H1 (cell line): ENCODE results near the gene DCLK1. TPM values are rescaled to one million over a fixed set of nuclear protein-coding genes. Genes with fewer than 3 reads are reported as not detected.

Source experiments
- CTCF ChIA-PET: fragments of 300-600 bp; sonication (Branson Sonifier 250); formaldehyde crosslinking; loops from one replicate; lab custom pipeline; 2021; ENCODE audit not compliant: partially characterized antibody; lab: Charles Lee
- POLR2A ChIA-PET: fragments of 300-600 bp; sonication (Branson Sonifier 250); formaldehyde crosslinking; loops from one replicate; lab custom pipeline; 2021; ENCODE audit warnings: inconsistent platforms; ENCODE audit not compliant: partially characterized antibody; lab: Charles Lee
- DNase-seq, 2 experiments: peaks; one replicate each; pipeline versions ENCODE4 v3.0.0 to v3.0.0-alpha.2; 2010 to 2022; ENCODE audit warnings: low spot score in 2 of 2, low read depth in 1 of 2, mixed read lengths in 1 of 2
- FAIRE-seq: peaks from 2 replicates; lab custom pipeline; 2011; peaks lifted over from hg19 to GRCh38; lab: Jason Lieb, UNC
- H2AFZ ChIP-seq: 2 replicates; pipeline ENCODE4 v1.8.1; 2012; ENCODE audit warnings: low read length, inconsistent platforms
- H2AK5ac ChIP-seq: 2 replicates; pipeline ENCODE4 v1.6.1; 2013; ENCODE audit warnings: low read depth, low read length
- H2BK120ac ChIP-seq: replicated peaks from 2 replicates; pipeline ENCODE3; 2013; ENCODE audit warnings: low read depth, low read length, inconsistent platforms
- H2BK12ac ChIP-seq: 2 replicates; pipeline ENCODE4 v1.6.1; 2013; ENCODE audit warnings: low read depth, low read length
- H2BK15ac ChIP-seq: 2 replicates; pipeline ENCODE4 v1.6.1; 2013; ENCODE audit warnings: low read length
- H2BK20ac ChIP-seq: 2 replicates; pipeline ENCODE4 v1.6.1; 2013; ENCODE audit warnings: low read length
- H2BK5ac ChIP-seq: 2 replicates; pipeline ENCODE4 v1.6.1; 2013; ENCODE audit warnings: low read depth, low read length
- H3K14ac ChIP-seq: 2 replicates; pipeline ENCODE4 v1.6.1; 2013; ENCODE audit warnings: inconsistent platforms; ENCODE audit not compliant: insufficient read length
- H3K18ac ChIP-seq: 2 replicates; pipeline ENCODE4 v1.6.1; 2013; ENCODE audit warnings: low read length; ENCODE audit errors: extremely low read depth
- H3K23ac ChIP-seq: 2 replicates; pipeline ENCODE4 v1.6.1; 2013; ENCODE audit warnings: inconsistent platforms; ENCODE audit not compliant: insufficient read length
- H3K23me2 ChIP-seq: 2 replicates; pipeline ENCODE4 v1.6.1; 2013; ENCODE audit warnings: low read depth, low read length
- H3K27ac ChIP-seq: 2 replicates; pipeline ENCODE4 v1.6.1; 2011; ENCODE audit warnings: low read depth, low read length, inconsistent platforms
- H3K27me3 ChIP-seq, 4 experiments: replicated peaks in 1 of 4; 1 replicate in 1 of 4; 2 replicates in 3 of 4; pipeline versions ENCODE4 v1.6.1 to v1.8.1; 2011 to 2013; ENCODE audit warnings: low read length in 3 of 4, mild to moderate bottlenecking in 3 of 4, inconsistent platforms in 2 of 4, mixed read lengths in 2 of 4, moderate library complexity in 1 of 4; ENCODE audit not compliant: control insufficient read depth in 3 of 4, insufficient read depth in 3 of 4; ENCODE audit errors: extremely low read depth in 1 of 4
- H3K36me3 ChIP-seq, 4 experiments: 2 replicates each; pipeline versions ENCODE4 v1.6.1 to v1.8.1; 2011 to 2013; ENCODE audit warnings: mild to moderate bottlenecking in 4 of 4, low read length in 3 of 4, moderate library complexity in 2 of 4, control low read depth in 1 of 4, inconsistent platforms in 1 of 4; ENCODE audit not compliant: insufficient read depth in 4 of 4, control insufficient read depth in 2 of 4
- H3K4ac ChIP-seq: replicated peaks from 2 replicates; pipeline ENCODE3; 2013; ENCODE audit warnings: low read length, low read depth, mixed read lengths, inconsistent platforms; ENCODE audit not compliant: insufficient read length
- H3K4me1 ChIP-seq, 4 experiments: replicated peaks in 1 of 4; 1 replicate in 1 of 4; 2 replicates in 3 of 4; pipeline versions ENCODE4 v1.6.1 to v1.8.1; 2011 to 2013; ENCODE audit warnings: low read length in 3 of 4, inconsistent platforms in 2 of 4, mixed read lengths in 1 of 4; ENCODE audit not compliant: insufficient read depth in 4 of 4, control insufficient read depth in 3 of 4
- H3K4me2 ChIP-seq, 2 experiments: 2 replicates each; pipeline versions ENCODE4 v1.6.1 to v1.8.1; 2011 to 2013; ENCODE audit warnings: low read depth in 2 of 2, low read length in 2 of 2, control low read depth in 1 of 2, inconsistent platforms in 1 of 2, mild to moderate bottlenecking in 1 of 2; ENCODE audit not compliant: insufficient read depth in 1 of 2
- H3K4me3 ChIP-seq, 4 experiments: fragments of 200-600, 300-600 bp in 1 of 4; sonication (generic), shearing (Covaris generic), sonication (Bioruptor Twin) in 1 of 4; 2 replicates each; pipeline versions ENCODE4 v1.5.1 to v1.8.1; 2011 to 2016; ENCODE audit warnings: low read length in 4 of 4, low read depth in 3 of 4, control low read depth in 2 of 4, inconsistent platforms in 2 of 4, mild to moderate bottlenecking in 2 of 4, mixed read lengths in 1 of 4, moderate library complexity in 1 of 4; ENCODE audit not compliant: insufficient read depth in 2 of 4; ENCODE audit errors: extremely low read depth in 1 of 4
- H3K56ac ChIP-seq: replicated peaks from 2 replicates; pipeline ENCODE3; 2013; ENCODE audit warnings: low read depth, mild to moderate bottlenecking, mixed read lengths, low read length, inconsistent platforms; ENCODE audit not compliant: insufficient read length
- H3K79me1 ChIP-seq: 2 replicates; pipeline ENCODE4 v1.6.1; 2013; ENCODE audit warnings: low read depth, low read length, control low read depth
- H3K79me2 ChIP-seq, 2 experiments: 2 replicates each; pipeline versions ENCODE4 v1.6.1 to v1.8.1; 2012 to 2013; ENCODE audit warnings: low read length in 2 of 2, mild to moderate bottlenecking in 2 of 2, inconsistent platforms in 1 of 2; ENCODE audit not compliant: insufficient read depth in 2 of 2, control insufficient read depth in 1 of 2
- H3K9ac ChIP-seq, 4 experiments: replicated peaks in 1 of 4; 1 replicate in 1 of 4; 2 replicates in 3 of 4; pipeline versions ENCODE4 v1.6.1 to v1.8.1; 2011 to 2013; ENCODE audit warnings: low read depth in 3 of 4, low read length in 3 of 4, control low read depth in 2 of 4, mild to moderate bottlenecking in 2 of 4, moderate library complexity in 2 of 4, inconsistent platforms in 1 of 4; ENCODE audit errors: extremely low read depth in 1 of 4
- H3K9me3 ChIP-seq, 2 experiments: 2 replicates each; pipeline versions ENCODE4 v1.6.1 to v1.8.1; 2012 to 2013; ENCODE audit warnings: mild to moderate bottlenecking in 2 of 2, moderate library complexity in 2 of 2, control low read depth in 1 of 2, inconsistent platforms in 1 of 2, low read depth in 1 of 2, low read length in 1 of 2, mixed read lengths in 1 of 2; ENCODE audit not compliant: insufficient read depth in 2 of 2
- H4K20me1 ChIP-seq, 2 experiments: replicated peaks in 1 of 2; 2 replicates each; pipeline versions ENCODE3 to v1.8.1; 2011 to 2013; ENCODE audit warnings: inconsistent platforms in 2 of 2, low read length in 2 of 2, mild to moderate bottlenecking in 1 of 2; ENCODE audit not compliant: insufficient read depth in 2 of 2, control insufficient read depth in 1 of 2
- H4K5ac ChIP-seq: 2 replicates; pipeline ENCODE4 v1.6.1; 2013; ENCODE audit warnings: low read length, low read depth, mixed read lengths, inconsistent platforms; ENCODE audit not compliant: insufficient read length
- H4K8ac ChIP-seq: 2 replicates; pipeline ENCODE4 v1.8.0; 2013; ENCODE audit warnings: mild to moderate bottlenecking, moderate library complexity, low read length, inconsistent platforms; ENCODE audit not compliant: insufficient read depth; ENCODE audit errors: extremely low read depth
- H4K91ac ChIP-seq: replicated peaks from 2 replicates; pipeline ENCODE3; 2013; ENCODE audit warnings: low read length, mixed read lengths, inconsistent platforms; ENCODE audit not compliant: insufficient read length
- ATF2 ChIP-seq: IDR thresholded peaks from 2 replicates; pipeline ENCODE4 v1.6.1; 2012; ENCODE audit warnings: low read length, inconsistent platforms
- BACH1 ChIP-seq: IDR thresholded peaks from 2 replicates; pipeline ENCODE4 v1.6.1; 2012; ENCODE audit warnings: low read length, improper control_type of control experiment
- BCL11A ChIP-seq, 2 experiments: IDR thresholded peaks; one replicate each; pipeline ENCODE4 v1.6.1; 2011; ENCODE audit warnings: low read depth in 2 of 2, low read length in 2 of 2, mild to moderate bottlenecking in 2 of 2
- CHD2 ChIP-seq: IDR thresholded peaks from 2 replicates; pipeline ENCODE4 v1.6.1; 2012; ENCODE audit warnings: low read length, improper control_type of control experiment
- EGR1 ChIP-seq: IDR thresholded peaks from 2 replicates; pipeline ENCODE4 v1.6.1; 2011; ENCODE audit warnings: low read depth, low read length, borderline replicate concordance
- JUN ChIP-seq: IDR thresholded peaks from 2 replicates; pipeline ENCODE4 v1.6.1; 2011; ENCODE audit warnings: low read depth, mild to moderate bottlenecking, improper control_type of control experiment, low read length
- NRF1 ChIP-seq: IDR thresholded peaks from 2 replicates; pipeline ENCODE4 v1.6.1; 2011; ENCODE audit warnings: mild to moderate bottlenecking, low read depth, low read length, improper control_type of control experiment
- SAP30 ChIP-seq: fragments of 300-600 bp; sonication (generic); IDR thresholded peaks from 2 replicates; pipeline ENCODE4 v1.7.1; 2012; ENCODE audit warnings: low read length, moderate library complexity, mild to moderate bottlenecking, inconsistent platforms; ENCODE audit not compliant: insufficient read depth, insufficient replicate concordance
- SP2 ChIP-seq: IDR thresholded peaks from 2 replicates; pipeline ENCODE4 v1.6.1; 2012; ENCODE audit warnings: mild to moderate bottlenecking, low read length, inconsistent platforms
- SRF ChIP-seq: IDR thresholded peaks from 2 replicates; pipeline ENCODE4 v1.6.1; 2011; ENCODE audit warnings: mild to moderate bottlenecking, low read depth, low read length, moderate library complexity
- TAF7 ChIP-seq: optimal IDR thresholded peaks from 2 replicates; pipeline ENCODE3; 2011; ENCODE audit warnings: low read depth, mild to moderate bottlenecking, inconsistent platforms, low read length, moderate library complexity, borderline replicate concordance
- TCF12 ChIP-seq: IDR thresholded peaks from 2 replicates; pipeline ENCODE4 v1.6.1; 2011; ENCODE audit warnings: low read depth, mild to moderate bottlenecking, low read length
- WGBS, 2 experiments: shearing (Covaris generic) in 1 of 2; methylation state at CpG; one replicate each; pipeline versions ENCODE4 v1.1.6 to v1.1.7; 2013 to 2015; ENCODE audit warnings: low lambda C conversion rate in 2 of 2, mixed read lengths in 2 of 2, inconsistent platforms in 1 of 2, low coverage in 1 of 2, missing lambda C conversion rate in 1 of 2; ENCODE audit not compliant: insufficient replicate concordance in 2 of 2, insufficient coverage in 1 of 2, insufficient read length in 1 of 2; ENCODE audit errors: extremely low coverage in 1 of 2, missing lambda C conversion rate in 1 of 2; 5-methylcytosine and 5-hydroxymethylcytosine counted together
- polyA plus RNA-seq, 7 experiments: library from polyadenylated mRNA; depleted of rRNA in 3 of 7; stranded (reverse) in 5 of 7; unstranded in 2 of 7; fragments of >200 nt in 5 of 7; fragments of 200-250 nt in 2 of 7; gene quantifications; 1 replicate in 5 of 7; 2 replicates in 1 of 7; 4 replicates in 1 of 7; pipeline versions ENCODE4 v1.2.1 to v1.2.3, GENCODE V29; 2011 to 2013; ENCODE audit warnings: missing spikeins in 2 of 7, mixed read lengths in 2 of 7
- total RNA-seq: library from RNA; stranded (reverse); fragmentation: NEBNext Ultra II Directional; extraction: Animal tissue kit (Norgen Biotek cat#: 25700); gene quantifications from 2 replicates; pipeline ENCODE4 v1.2.1, GENCODE V29; 2021
- TF ChIP-seq, protein P1 (sequence below): IDR thresholded peaks from 2 replicates; pipeline ENCODE4 v1.6.1; 2012; ENCODE audit warnings: inconsistent platforms

The DCLK1 gene
- total and polyA plus RNA-seq, 2 of the 8 experiments (the other 6 are each of a cell fraction or from before 2014, with no cell fraction given): 22.8 to 41.0 TPM

- no peak overlapping the region for H3K14ac ChIP-seq
- no peak overlapping the region for H2BK120ac ChIP-seq
- no peak overlapping the region for H4K8ac ChIP-seq
- H3K9ac ChIP-seq: no peak overlapping the region
- FAIRE-seq (no peak), DNase-seq (no peak)
- H3K79me2 ChIP-seq: no peaks in the 10 kb centered on the region
- H3K18ac ChIP-seq: peak overlapping the region; percentile 62; the same call in 1 of the 2 replicates
- H3K9me3 ChIP-seq: no peaks in the 10 kb centered on the region
- H4K5ac ChIP-seq: no peak overlapping the region
- no peak overlapping the region for H2BK15ac ChIP-seq
- H3K4me2 ChIP-seq: no peak overlapping the region
- H2BK5ac ChIP-seq: no peak overlapping the region
- POLR2A ChIA-PET: no interaction called here
- H2AFZ ChIP-seq: no peak overlapping the region
- no peak overlapping the region for H2AK5ac ChIP-seq
- H3K4me1 ChIP-seq: peaks cover 0 to 4% (median 4%) of the 10 kb centered on the region in 4 experiments; a peak in 3 of 7 replicates
- no peak overlapping the region for H3K4ac ChIP-seq
- no peaks in the 10 kb centered on the region for H3K23me2 ChIP-seq
- H3K4me3 ChIP-seq: no peak overlapping the region
- peaks cover 0 to 25% (median 7%) of the 10 kb centered on the region in 4 experiments; a peak in 5 of 8 replicates for H3K36me3 ChIP-seq
- CTCF ChIA-PET: interaction anchor here (0.6 to 1.4 kb wide), 3 partner anchors 17 to 570 kb away, joined by 3 read pairs; no protein-coding TSS in a partner anchor
- H3K56ac ChIP-seq: no peak overlapping the region
- no peak overlapping the region for H2BK12ac ChIP-seq
- H3K23ac ChIP-seq: no peak overlapping the region
- no peaks in the 10 kb centered on the region for H4K20me1 ChIP-seq
- no peaks in the 10 kb centered on the region; a peak in 1 of 7 replicates for H3K27me3 ChIP-seq
- H3K27ac ChIP-seq: no peak overlapping the region
- H3K79me1 ChIP-seq: no peaks in the 10 kb centered on the region
- WGBS, 2 experiments: 92% methylated on average over 12 of the region's 12 CpGs; no CpG with 5 or more reads in 1 of the 2 experiments
- H4K91ac ChIP-seq: no peak overlapping the region
- H2BK20ac ChIP-seq: no peak overlapping the region
- TF ChIP-seq SP2 (no peak), SAP30 (no peak), JUN (no peak), TCF12 (no peak), NRF1 (no peak), BCL11A (IDR thresholded peaks at IDR 0.05; ENCODE audit: low read depth in 2 of 2, low read length in 2 of 2) (no peak), CHD2 (no peak), TAF7 (no peak), SRF (no peak), EGR1 (no peak), ATF2 (no peak), BACH1 (no peak)
- TF ChIP-seq, protein P1, sequence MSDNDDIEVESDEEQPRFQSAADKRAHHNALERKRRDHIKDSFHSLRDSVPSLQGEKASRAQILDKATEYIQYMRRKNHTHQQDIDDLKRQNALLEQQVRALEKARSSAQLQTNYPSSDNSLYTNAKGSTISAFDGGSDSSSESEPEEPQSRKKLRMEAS: no peak
These were observed 306.8 kb downstream of the DCLK1 start for GRCh38 chr13:35824395-35824794.
